HUES48 (cell line): ENCODE results near the gene ZNF814.
"Not testable (repeated sequence)": the region's sequence is repeated elsewhere in the genome, so short reads cannot be mapped to it uniquely, and the experiment has no call there.

Experiments
- H3K27ac ChIP-seq: one replicate; pipeline ENCODE4 v1.7.0; 2013; ENCODE audit warnings: low read depth, low read length, inconsistent platforms
- H3K27me3 ChIP-seq: 2 replicates; pipeline ENCODE4 v1.6.1; 2013; ENCODE audit warnings: mild to moderate bottlenecking, low read length; ENCODE audit not compliant: control insufficient read depth, insufficient read depth
- H3K36me3 ChIP-seq: 2 replicates; pipeline ENCODE4 v1.6.1; 2013; ENCODE audit warnings: low read length; ENCODE audit not compliant: control insufficient read depth, insufficient read depth
- H3K4me1 ChIP-seq: 2 replicates; pipeline ENCODE4 v1.6.1; 2013; ENCODE audit warnings: mild to moderate bottlenecking, low read length; ENCODE audit not compliant: control insufficient read depth, insufficient read depth
- H3K4me3 ChIP-seq: 2 replicates; pipeline ENCODE4 v1.5.1; 2013; ENCODE audit warnings: mild to moderate bottlenecking, low read depth, low read length
- H3K9ac ChIP-seq: 2 replicates; pipeline ENCODE4 v1.6.1; 2013; ENCODE audit warnings: mild to moderate bottlenecking, low read depth, low read length, moderate library complexity
- H3K9me3 ChIP-seq: 2 replicates; pipeline ENCODE4 v1.6.1; 2013; ENCODE audit warnings: low read length; ENCODE audit not compliant: control insufficient read depth, insufficient read depth

ZNF814 gene

DNA sequence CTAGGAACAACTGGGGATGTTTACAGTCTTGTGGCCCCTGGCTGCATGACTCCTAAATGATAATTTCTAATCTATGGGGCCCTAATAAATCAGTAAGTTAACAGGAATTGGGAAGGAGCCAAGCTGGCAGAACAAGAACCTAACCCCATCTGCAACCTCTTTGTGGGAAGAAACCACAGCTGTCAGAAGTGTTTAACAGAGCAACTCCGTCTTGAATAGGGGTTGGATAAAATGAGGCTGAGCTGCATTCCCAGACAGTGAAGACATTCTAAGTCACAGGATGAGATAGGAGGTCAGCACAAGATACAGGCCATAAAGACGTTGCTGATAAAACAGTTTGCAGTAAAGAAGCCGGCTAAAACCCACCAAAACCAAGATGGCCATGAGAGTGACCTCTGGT lies 1.9 kb upstream of the ZNF814 start:
- H3K27ac ChIP-seq, H3K9me3 ChIP-seq, H3K9ac ChIP-seq, H3K36me3 ChIP-seq, H3K4me3 ChIP-seq, H3K4me1 ChIP-seq, H3K27me3 ChIP-seq: not testable (repeated sequence)

DNA sequence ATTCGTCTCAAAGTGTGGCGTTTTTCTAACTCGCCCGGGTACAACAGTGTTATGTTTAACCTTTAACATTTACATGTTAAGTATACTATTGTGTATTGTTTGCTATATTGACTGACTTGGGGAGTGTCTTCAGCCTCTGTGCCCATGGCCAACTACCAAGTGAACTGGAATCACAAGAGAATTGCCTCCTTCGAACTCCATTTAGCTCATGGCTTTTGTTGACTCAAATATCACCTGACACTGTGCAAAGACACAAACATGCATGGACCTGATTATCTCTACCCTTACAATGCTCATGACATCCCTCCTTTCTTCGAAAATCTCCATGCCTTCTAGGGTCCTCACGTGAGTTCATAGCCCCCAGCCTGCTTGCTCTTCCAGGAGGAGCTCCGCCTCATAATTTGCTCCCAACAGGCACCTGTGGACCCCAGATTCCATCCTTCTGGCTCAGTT lies 704 bp downstream of the ZNF814 start:
- Histone ChIP-seq H3K4me1 (peaks cover 18% of the 10 kb centered on the region), H3K4me3 (peak overlapping the region; percentile 99), H3K27me3 (no peaks in the 10 kb centered on the region), H3K9ac (peak overlapping the region; percentile 99), H3K9me3 (no peaks in the 10 kb centered on the region), H3K36me3 (peaks cover 31% of the 10 kb centered on the region), H3K27ac (peak overlapping the region; percentile 96)

- Histone ChIP-seq H3K4me1 (peaks cover 18% of the 10 kb centered on the region), H3K4me3 (peak overlapping the region; percentile 99), H3K36me3 (peaks cover 35% of the 10 kb centered on the region), H3K27ac (peak overlapping the region; percentile 96), H3K27me3 (no peaks in the 10 kb centered on the region), H3K9ac (peak overlapping the region; percentile 99), H3K9me3 (no peaks in the 10 kb centered on the region)
Observed at GRCh38 chr19:57887195-57887941, 1.5 kb downstream of the ZNF814 start.

- Histone ChIP-seq H3K9ac (no peak overlapping the region), H3K9me3 (no peaks in the 10 kb centered on the region), H3K27ac (peak overlapping the region; percentile 96), H3K36me3 (peaks cover 35% of the 10 kb centered on the region), H3K4me1 (peaks cover 18% of the 10 kb centered on the region), H3K27me3 (no peaks in the 10 kb centered on the region), H3K4me3 (peak overlapping the region; percentile 99)
Observed at GRCh38 chr19:57886046-57886445, 2.8 kb downstream of the ZNF814 start.

- H3K27ac ChIP-seq: peak overlapping the region; percentile 12
- H3K9ac ChIP-seq, H3K27me3 ChIP-seq, H3K4me3 ChIP-seq, H3K4me1 ChIP-seq: not testable (repeated sequence)
- H3K36me3 ChIP-seq: peaks cover 88% of the 10 kb centered on the region
- peaks cover 52% of the 10 kb centered on the region for H3K9me3 ChIP-seq
Observed at GRCh38 chr19:57873883-57874799, 14.7 kb downstream of the ZNF814 start.

GRCh38 chr19:57872450-57872849 lies 16.4 kb downstream of the ZNF814 start:
- peaks cover 49% of the 10 kb centered on the region for H3K9me3 ChIP-seq
- H3K4me3 ChIP-seq: no peak overlapping the region
- H3K9ac ChIP-seq: no peak overlapping the region
- H3K27me3 ChIP-seq: no peaks in the 10 kb centered on the region
- H3K27ac ChIP-seq: no peak overlapping the region
- H3K36me3 ChIP-seq: peaks cover 86% of the 10 kb centered on the region
- H3K4me1 ChIP-seq: no peaks in the 10 kb centered on the region

DNA sequence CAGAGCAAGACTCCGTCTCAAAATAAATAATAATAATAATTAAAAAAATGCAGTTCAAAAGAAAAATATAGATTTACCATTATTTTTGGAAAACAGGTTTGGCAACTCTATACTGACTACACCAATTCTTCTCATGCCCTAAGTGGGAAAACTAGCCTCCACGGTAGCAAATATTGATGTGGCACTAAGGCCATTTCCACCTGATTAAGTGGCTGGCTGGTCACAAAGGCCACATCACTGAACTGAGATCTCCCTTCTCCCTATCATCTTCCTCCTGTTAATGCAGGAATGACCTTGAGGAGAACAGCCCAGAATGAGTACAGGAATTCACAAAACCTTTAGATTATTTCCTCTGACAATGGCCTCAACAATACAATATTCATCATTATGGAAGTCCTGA lies 18.6 kb downstream of the ZNF814 start:
- Histone ChIP-seq H3K9me3 (peaks cover 30% of the 10 kb centered on the region), H3K4me1 (no peaks in the 10 kb centered on the region), H3K36me3 (peaks cover 83% of the 10 kb centered on the region), H3K27me3 (no peaks in the 10 kb centered on the region), H3K27ac (no peak overlapping the region), H3K9ac (no peak overlapping the region), H3K4me3 (no peak overlapping the region)

- H3K9ac ChIP-seq, H3K27me3 ChIP-seq, H3K4me3 ChIP-seq, H3K4me1 ChIP-seq, H3K27ac ChIP-seq: not testable (repeated sequence)
- Histone ChIP-seq H3K36me3 (peaks cover 86% of the 10 kb centered on the region), H3K9me3 (peaks cover 28% of the 10 kb centered on the region)
Observed at GRCh38 chr19:57869655-57870054, 19.2 kb downstream of the ZNF814 start.

- peaks cover 81% of the 10 kb centered on the region for H3K36me3 ChIP-seq
- no peaks in the 10 kb centered on the region for H3K4me1 ChIP-seq
- H3K27me3 ChIP-seq: no peaks in the 10 kb centered on the region
- no peak overlapping the region for H3K9ac ChIP-seq
- no peak overlapping the region for H3K4me3 ChIP-seq
- peaks cover 13% of the 10 kb centered on the region for H3K9me3 ChIP-seq
- no peak overlapping the region for H3K27ac ChIP-seq
Observed at GRCh38 chr19:57867868-57868492, 20.9 kb downstream of the ZNF814 start.

DNA sequence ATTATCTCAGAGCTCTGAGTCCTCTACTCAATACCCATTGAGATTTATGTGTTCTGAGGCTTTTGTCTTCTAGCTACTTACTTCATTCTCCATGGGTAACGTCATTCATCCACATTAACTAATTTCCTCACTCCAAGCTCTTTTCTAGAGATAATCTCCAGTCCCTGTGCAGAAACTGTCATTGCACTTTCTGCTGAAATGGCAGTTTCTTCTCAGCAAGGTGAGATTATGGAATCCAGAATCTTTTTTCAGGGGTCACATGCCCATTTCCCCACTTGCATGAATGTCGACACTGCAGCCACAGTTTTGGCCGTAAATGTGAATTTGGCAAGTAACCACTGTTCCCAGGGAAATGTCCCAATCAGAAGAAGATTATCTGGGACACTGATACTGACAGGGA lies 26.5 kb downstream of the ZNF814 start:
- not testable (repeated sequence) for H3K4me3 ChIP-seq, H3K27ac ChIP-seq, H3K9me3 ChIP-seq, H3K4me1 ChIP-seq, H3K9ac ChIP-seq, H3K27me3 ChIP-seq
- peaks cover 88% of the 10 kb centered on the region for H3K36me3 ChIP-seq

- H3K36me3 ChIP-seq: peaks cover 51% of the 10 kb centered on the region
- H3K27me3 ChIP-seq, H3K9ac ChIP-seq, H3K9me3 ChIP-seq, H3K4me1 ChIP-seq, H3K4me3 ChIP-seq, H3K27ac ChIP-seq: not testable (repeated sequence)
Observed at GRCh38 chr19:57854117-57854516, 34.7 kb downstream of the ZNF814 start.
